ENCODE results near the gene ITGA3. TPM values are rescaled to one million over a fixed set of nuclear protein-coding genes. Genes with fewer than 3 reads are reported as not detected.

Gene ITGA3
- total RNA-seq, 1 donor from 2014 or later: 17.0 TPM

- no peak for DNase-seq
- intact Hi-C loops (cut with micrococcal nuclease): loop anchor here (5.0 kb wide), 1 partner anchor 61 kb away; no protein-coding TSS in a partner anchor
- no peak overlapping the region for H3K27ac ChIP-seq (replicated peaks)
Measured at GRCh38 chr17:50087912-50088405, 32.0 kb downstream of the ITGA3 start.

GRCh38 chr17:50088952-50089825, 33.3 kb downstream of the ITGA3 start:
- intact Hi-C loops (cut with micrococcal nuclease): loop anchor here (5.0 kb wide), 1 partner anchor 62 kb away; no protein-coding TSS in a partner anchor
- no peak overlapping the region for H3K4me3 ChIP-seq
- H3K27me3 ChIP-seq (ENCODE audit: low read depth): no peaks in the 10 kb centered on the region
- no peak overlapping the region for H3K27ac ChIP-seq (replicated peaks)
- H3K9me3 ChIP-seq (replicated peaks): no peaks in the 10 kb centered on the region
- peaks cover 5% of the 10 kb centered on the region for H3K4me1 ChIP-seq
- TF ChIP-seq CTCF (IDR thresholded peaks at IDR 0.05; ENCODE audit: borderline replicate concordance): no peak
- peaks cover 8% of the 10 kb centered on the region for H3K36me3 ChIP-seq
- no peak for DNase-seq

More at GRCh38 chr17:50087912-50088405, 32.0 kb downstream of the ITGA3 start:
- Histone ChIP-seq H3K9me3 (replicated peaks) (no peaks in the 10 kb centered on the region), H3K36me3 (peaks cover 11% of the 10 kb centered on the region), H3K4me1 (no peaks in the 10 kb centered on the region), H3K27me3 (ENCODE audit: low read depth) (no peaks in the 10 kb centered on the region), H3K4me3 (no peak overlapping the region)
- TF ChIP-seq CTCF (IDR thresholded peaks at IDR 0.05; ENCODE audit: borderline replicate concordance): no peak

- intact Hi-C loops (cut with micrococcal nuclease): loop anchor here (10.0 kb wide), 1 partner anchor 75 kb away; the partner anchor contains the start of gene SGCA
- no peak overlapping the region for H3K4me3 ChIP-seq
- H3K27me3 ChIP-seq (ENCODE audit: low read depth): no peaks in the 10 kb centered on the region
- peaks cover 8% of the 10 kb centered on the region for H3K36me3 ChIP-seq
- DNase-seq: no peak
- H3K9me3 ChIP-seq (replicated peaks): no peaks in the 10 kb centered on the region
- H3K27ac ChIP-seq (replicated peaks): no peak overlapping the region
- no peak for TF ChIP-seq CTCF (IDR thresholded peaks at IDR 0.05; ENCODE audit: borderline replicate concordance)
- peaks cover 11% of the 10 kb centered on the region for H3K4me1 ChIP-seq
Measured at GRCh38 chr17:50090071-50090470, 34.2 kb downstream of the ITGA3 start.

GRCh38 chr17:50090971-50091917, 35.3 kb downstream of the ITGA3 start:
- Histone ChIP-seq H3K27ac (replicated peaks) (no peak overlapping the region), H3K27me3 (ENCODE audit: low read depth) (no peaks in the 10 kb centered on the region), H3K4me3 (no peak overlapping the region), H3K36me3 (peaks cover 8% of the 10 kb centered on the region), H3K4me1 (peaks cover 22% of the 10 kb centered on the region), H3K9me3 (replicated peaks) (no peaks in the 10 kb centered on the region)
- no peak for TF ChIP-seq CTCF (IDR thresholded peaks at IDR 0.05; ENCODE audit: borderline replicate concordance)
- DNase-seq: no peak
- intact Hi-C loops (cut with micrococcal nuclease): loop anchor here (10.0 kb wide), 1 partner anchor 74 kb away; the partner anchor contains the start of gene SGCA

GRCh38 chr17:50091918-50092285, 36.0 kb downstream of the ITGA3 start:
- DNase-seq: no peak
- no peak overlapping the region for H3K4me3 ChIP-seq
- TF ChIP-seq CTCF (IDR thresholded peaks at IDR 0.05; ENCODE audit: borderline replicate concordance): no peak
- H3K27me3 ChIP-seq (ENCODE audit: low read depth): no peaks in the 10 kb centered on the region
- H3K9me3 ChIP-seq (replicated peaks): no peaks in the 10 kb centered on the region
- H3K27ac ChIP-seq (replicated peaks): no peak overlapping the region
- H3K36me3 ChIP-seq: peaks cover 8% of the 10 kb centered on the region
- H3K4me1 ChIP-seq: peaks cover 29% of the 10 kb centered on the region
- intact Hi-C loops (cut with micrococcal nuclease): loop anchor here (10.0 kb wide), 1 partner anchor 73 kb away; the partner anchor contains the start of gene SGCA

All from left ventricle myocardium inferior (tissue), 1 donor.